HuH-7 (cell line): ENCODE results near the gene SPSB2.
"Not testable (repeated sequence)": the region's sequence is repeated elsewhere in the genome, so short reads cannot be mapped to it uniquely, and the experiment has no call there.

ENCODE experiments used
- DNase-seq: peaks from one replicate; pipeline ENCODE4 v3.0.0; 2011; ENCODE audit warnings: low spot score

The SPSB2 gene

GRCh38 chr12:6871052-6871957, 1.8 kb downstream of the SPSB2 start:
- DNase-seq: peak; percentile 53

DNA sequence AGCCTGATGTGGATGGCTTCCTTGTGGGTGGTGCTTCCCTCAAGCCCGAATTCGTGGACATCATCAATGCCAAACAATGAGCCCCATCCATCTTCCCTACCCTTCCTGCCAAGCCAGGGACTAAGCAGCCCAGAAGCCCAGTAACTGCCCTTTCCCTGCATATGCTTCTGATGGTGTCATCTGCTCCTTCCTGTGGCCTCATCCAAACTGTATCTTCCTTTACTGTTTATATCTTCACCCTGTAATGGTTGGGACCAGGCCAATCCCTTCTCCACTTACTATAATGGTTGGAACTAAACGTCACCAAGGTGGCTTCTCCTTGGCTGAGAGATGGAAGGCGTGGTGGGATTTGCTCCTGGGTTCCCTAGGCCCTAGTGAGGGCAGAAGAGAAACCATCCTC, 2.8 kb downstream of the SPSB2 start:
- DNase-seq: not testable (repeated sequence)

DNA sequence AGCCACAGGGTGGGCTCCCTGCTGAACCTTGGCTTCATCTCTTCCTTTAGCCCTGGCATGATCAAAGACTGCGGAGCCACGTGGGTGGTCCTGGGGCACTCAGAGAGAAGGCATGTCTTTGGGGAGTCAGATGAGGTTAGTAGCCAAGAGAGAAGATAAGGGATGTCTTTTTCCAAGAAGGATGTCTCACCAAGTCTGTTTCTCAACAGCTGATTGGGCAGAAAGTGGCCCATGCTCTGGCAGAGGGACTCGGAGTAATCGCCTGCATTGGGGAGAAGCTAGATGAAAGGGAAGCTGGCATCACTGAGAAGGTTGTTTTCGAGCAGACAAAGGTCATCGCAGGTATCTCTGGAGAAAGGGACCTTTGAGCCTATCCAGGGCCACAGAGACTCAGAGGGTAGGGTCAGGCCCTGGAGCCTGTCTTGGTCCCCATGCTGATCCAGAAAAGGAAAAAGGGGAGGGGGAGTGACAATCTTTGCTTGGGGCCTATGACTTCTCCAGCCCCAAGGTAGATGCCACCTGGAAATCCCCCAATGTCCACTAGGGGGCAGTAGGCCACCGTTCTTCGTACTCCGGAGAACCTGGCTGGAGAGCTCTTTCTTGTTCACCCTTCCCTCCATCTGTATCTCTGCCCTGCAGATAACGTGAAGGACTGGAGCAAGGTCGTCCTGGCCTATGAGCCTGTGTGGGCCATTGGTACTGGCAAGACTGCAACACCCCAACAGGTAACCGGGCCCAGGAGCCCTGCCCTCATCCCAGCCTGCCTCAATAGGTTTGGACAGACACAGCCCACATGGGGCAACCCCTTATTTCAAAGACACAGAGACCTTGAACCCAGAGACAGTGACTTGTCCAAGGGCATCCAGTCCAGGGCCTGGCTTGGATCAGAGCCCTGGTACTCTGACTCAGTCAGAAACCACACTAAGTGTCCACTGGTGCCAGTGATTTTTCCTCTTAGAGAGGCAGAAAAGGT, 3.8 kb downstream of the SPSB2 start:
- peak; percentile 85 for DNase-seq

GRCh38 chr12:6868211-6869048, 4.7 kb downstream of the SPSB2 start:
- no peak for DNase-seq

DNA sequence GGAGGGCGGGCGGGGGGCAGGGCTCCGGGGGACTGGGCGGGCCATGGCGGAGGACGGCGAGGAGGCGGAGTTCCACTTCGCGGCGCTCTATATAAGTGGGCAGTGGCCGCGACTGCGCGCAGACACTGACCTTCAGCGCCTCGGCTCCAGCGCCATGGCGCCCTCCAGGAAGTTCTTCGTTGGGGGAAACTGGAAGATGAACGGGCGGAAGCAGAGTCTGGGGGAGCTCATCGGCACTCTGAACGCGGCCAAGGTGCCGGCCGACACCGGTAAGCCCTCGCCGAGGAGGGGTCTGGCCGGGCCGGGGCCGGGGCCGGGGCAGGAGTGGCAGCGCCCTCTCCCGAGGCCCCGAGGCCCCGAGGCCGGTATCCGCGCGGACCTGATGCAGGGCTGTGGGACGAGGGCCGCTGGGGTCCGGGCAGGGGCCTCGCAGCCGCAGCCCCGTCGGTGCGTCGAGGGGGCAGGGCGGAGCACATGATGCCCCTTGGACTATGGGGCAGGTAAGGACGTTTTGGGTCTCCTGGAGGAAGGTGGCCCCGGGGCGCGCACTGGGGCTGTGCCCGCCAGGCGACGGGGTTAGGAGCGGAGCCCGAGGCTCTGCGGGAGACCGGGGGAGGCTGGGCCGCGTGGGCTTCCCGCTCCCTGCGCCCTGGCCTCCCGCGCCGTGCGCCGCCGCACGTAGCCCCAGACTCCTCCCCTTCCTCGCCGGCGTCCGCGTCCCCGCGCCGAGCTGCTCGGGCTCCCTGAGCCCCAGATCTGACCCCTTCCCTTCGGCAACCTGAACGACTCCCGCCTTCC, 5.5 kb downstream of the SPSB2 start, which contains the start of gene TPI1:
TPI1 (plus strand) TSS at position 119 of the 798 bp plus-strand sequence; CDS start at position 155, 36 bp downstream.
- peak; percentile 75 for DNase-seq

DNA sequence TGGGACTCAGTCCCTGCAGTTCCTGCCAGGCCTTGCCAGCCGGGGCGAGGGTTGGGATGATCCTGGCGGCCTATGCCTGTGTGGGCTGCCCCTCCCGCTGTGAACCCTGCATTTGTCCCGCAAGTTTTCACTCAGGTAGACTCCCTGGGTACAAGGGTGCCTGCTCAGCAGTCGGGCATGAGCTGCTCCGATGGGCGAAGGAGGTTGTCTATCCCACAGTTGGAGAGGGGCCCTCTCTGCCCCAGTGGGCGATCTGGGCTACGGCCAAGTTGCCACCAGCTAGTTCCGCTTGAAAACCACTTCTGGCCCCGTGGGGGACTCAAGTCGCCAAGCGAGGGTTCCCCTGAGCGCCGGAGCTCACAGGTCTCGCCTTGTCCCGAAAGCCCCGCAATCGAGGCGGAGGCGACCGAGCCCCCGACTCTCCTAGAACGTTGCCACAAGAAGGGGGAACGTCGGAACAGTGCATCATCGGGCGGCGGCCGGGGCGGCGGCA, 6.1 kb downstream of the SPSB2 start:
- DNase-seq: no peak

GRCh38 chr12:6866163-6866919, 6.8 kb downstream of the SPSB2 start:
- no peak for DNase-seq

DNA sequence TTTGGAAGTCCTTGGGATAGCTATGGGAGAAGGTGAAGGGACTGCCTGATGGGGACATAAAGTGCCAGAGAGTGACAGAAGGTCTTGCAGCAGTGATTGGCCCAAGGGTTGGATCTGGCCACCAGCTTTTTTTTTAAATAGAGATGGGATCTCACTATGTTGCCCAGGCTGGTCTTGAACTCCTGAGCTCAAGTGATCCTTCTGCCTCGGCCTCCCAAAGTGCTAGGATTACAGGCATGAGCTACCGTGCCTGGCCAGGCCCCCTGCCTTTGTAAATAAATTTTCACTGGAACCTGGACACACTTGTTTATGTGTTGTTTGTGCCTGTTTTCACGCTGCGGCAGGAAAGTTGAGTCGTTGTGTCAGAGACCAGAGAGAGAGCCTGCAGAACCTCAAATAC, 7.8 kb downstream of the SPSB2 start:
- not testable (repeated sequence) for DNase-seq

DNA sequence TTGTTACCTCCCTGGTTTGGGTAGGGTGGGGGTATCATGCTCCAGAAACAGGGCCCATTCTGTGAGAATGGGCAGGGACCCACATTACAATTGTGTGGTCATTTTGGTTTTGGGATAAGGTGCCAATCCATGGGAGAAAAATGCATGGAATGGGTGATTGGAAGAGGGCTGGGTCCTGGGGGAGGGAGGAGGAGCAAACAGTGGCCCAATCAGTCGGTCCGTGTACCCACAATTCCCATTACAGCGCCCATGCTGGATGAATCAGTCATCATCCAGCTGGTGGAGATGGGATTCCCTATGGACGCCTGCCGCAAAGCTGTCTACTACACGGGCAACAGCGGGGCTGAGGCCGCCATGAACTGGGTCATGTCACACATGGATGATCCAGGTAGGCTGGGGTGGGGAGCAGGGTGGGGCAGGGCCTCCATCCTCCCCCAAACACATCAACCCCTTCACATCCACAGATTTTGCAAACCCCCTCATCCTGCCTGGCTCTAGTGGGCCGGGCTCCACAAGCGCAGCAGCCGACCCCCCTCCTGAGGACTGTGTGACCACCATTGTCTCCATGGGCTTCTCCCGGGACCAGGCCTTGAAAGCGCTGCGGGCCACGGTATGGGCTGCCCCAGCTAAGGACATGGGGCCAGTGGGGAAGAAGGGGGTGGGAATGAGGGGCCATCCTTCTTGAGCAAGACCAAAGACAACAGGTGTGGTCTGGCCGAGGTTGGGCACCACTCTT, 9.3 kb downstream of the SPSB2 start:
- no peak for DNase-seq

DNA sequence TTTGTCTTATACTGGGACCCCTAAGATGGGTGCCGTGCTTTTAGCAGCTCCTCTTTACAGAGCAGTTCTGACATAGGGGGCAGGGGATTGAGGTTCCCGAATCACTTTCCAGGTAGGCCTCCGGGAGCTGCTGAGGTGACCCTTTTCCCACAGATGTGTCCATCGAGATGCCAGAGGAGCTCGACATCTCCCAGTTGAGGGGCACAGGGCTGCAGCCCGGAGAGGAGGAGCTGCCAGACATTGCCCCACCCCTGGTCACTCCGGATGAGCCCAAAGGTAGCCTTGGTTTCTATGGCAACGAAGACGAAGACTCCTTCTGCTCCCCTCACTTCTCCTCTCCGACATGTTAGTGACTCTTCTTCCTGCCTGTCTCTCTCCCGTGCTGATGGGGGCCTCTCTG, 10.1 kb downstream of the SPSB2 start:
- no peak for DNase-seq

DNA sequence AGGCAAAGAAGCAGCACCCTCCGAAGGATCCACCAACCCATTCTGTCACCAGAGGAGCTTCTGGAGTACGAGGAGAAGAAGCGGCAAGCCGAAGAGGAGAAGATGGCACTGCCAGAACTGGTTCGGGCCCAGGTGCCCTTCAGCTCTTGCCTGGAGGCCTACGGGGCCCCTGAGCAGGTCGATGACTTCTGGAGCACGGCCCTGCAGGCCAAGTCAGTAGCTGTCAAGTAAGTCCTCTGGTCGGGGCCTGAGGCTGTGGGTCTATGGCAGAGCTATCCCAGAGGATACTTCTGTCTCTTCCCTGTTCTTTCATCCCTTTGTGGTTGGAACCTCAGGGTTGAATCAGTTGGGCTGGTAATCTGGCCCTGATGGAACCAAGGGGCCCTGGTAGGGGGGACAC, 11.7 kb downstream of the SPSB2 start:
- no peak for DNase-seq

DNA sequence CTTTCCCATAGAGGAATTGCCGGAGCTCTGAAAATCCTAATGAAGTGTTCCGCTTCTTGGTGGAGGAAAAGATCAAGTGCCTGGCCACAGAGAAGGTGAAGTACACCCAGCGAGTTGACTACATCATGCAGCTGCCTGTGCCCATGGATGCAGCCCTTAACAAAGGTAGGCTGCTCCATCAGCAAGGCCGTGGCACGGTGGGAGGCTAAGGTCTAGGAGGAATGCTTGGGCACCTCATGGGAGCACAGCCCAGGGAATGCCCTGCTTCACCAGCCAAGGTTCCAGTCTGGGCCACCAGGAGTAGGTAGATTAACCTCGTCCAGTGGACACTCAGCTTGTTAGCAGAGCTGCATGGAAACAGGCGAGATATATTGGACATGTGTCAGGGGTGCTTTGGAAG, 12.2 kb downstream of the SPSB2 start:
- no peak for DNase-seq

DNA sequence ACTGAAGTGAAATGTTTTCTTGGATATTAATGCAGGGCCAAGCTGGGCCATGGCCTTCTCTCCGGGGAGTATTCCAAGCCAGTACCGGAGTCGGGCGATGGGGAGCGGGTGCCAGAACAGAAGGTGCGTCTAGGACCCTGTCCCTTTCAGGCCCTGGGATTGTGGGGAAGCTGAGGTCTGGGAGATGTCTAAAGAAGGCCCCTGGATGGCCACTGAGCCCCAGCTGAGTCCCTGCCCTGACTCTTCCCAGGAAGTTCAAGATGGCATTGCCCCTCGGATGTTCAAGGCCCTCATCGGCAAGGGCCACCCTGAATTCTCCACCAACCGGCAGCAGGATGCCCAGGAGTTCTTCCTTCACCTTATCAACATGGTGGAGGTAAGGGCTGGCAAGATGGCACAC, 13.0 kb downstream of the SPSB2 start:
- DNase-seq: no peak

GRCh38 chr12:6858799-6859198, 14.3 kb downstream of the SPSB2 start:
- DNase-seq: no peak

DNA sequence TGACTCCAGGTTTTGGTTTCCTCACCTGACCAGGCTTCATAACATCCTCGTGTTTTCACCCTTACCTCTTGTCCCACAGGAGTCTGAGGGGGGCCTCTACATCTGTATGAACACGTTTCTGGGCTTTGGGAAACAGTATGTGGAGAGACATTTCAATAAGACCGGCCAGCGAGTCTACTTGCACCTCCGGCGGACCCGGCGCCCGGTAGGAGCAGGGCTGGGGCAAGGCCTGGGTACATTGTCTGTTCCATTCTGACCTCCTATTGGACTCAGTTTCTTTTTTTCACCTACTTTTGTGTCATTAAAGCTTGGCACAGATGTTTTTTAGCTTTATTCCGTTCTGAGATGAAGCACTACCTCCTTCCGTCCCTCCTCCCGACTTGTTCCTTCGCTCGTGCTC, 17.8 kb downstream of the SPSB2 start:
- no peak for DNase-seq

GRCh38 chr12:6854036-6854435, 19.1 kb downstream of the SPSB2 start:
- no peak for DNase-seq

DNA sequence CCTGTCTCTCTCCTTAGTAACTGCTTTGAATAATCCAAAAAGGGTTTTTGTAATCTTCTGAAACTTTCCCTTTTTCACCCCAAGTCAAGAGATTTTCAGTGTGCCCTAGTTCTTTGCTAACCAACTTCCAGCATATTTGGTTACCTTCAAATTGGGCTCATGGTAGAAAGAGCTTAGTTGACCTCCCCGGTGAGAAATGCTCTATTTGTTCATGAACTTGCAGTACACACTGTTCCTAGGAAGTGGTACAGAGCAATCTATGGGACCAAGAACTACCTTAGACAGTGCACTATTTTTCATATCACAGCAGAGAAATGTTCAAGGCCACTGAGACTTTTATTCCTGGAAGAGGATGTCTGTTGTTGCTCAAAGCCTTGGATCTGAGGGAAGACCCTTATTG, 19.5 kb downstream of the SPSB2 start:
- DNase-seq: no peak

GRCh38 chr12:6852651-6853354, 20.3 kb downstream of the SPSB2 start:
- no peak for DNase-seq
